ENCODE measurements around the gene ARL5A.

ARL5A gene

GRCh38 chr2:151828143-151828889 is at the start of gene ARL5A:
Gene ARL5A, minus strand, starts transcription at chr2:151828421. Its CDS starts 245 bp downstream, at chr2:151828176.
- TF ChIP-seq CTCF (IDR thresholded peaks at IDR 0.05) = no peak

- no peak for TF ChIP-seq CTCF (IDR thresholded peaks at IDR 0.05)
Observed at GRCh38 chr2:151872463-151872862, 44.2 kb upstream of the ARL5A start.

GRCh38 chr2:151869291-151869690 is 41.1 kb upstream of the ARL5A start:
- no peak for TF ChIP-seq CTCF (IDR thresholded peaks at IDR 0.05)

GRCh38 chr2:151862700-151863099 is 34.5 kb upstream of the ARL5A start:
- TF ChIP-seq CTCF (IDR thresholded peaks at IDR 0.05) = no peak

- no peak for TF ChIP-seq CTCF (IDR thresholded peaks at IDR 0.05)
Observed at GRCh38 chr2:151861174-151861573, 33.0 kb upstream of the ARL5A start.

GRCh38 chr2:151860613-151861146 is 32.5 kb upstream of the ARL5A start:
- no peak for TF ChIP-seq CTCF (IDR thresholded peaks at IDR 0.05)

- TF ChIP-seq CTCF (IDR thresholded peaks at IDR 0.05) = no peak
Observed at GRCh38 chr2:151860210-151860609, 32.0 kb upstream of the ARL5A start.

Data from LNCAP (cell line).